ENCODE measurements around the gene NT5C.
A peak's percentile ranks its signal among the peaks of the same experiment; 100 is the strongest.

NT5C gene

GRCh38 chr17:75114552-75115314 is 16.8 kb downstream of the NT5C start:
- DNase-seq, result no peak

GRCh38 chr17:75113798-75114551 is 17.6 kb downstream of the NT5C start:
- peak; percentile 89 to 94 for DNase-seq

- no peak for DNase-seq
Measured at GRCh38 chr17:75111777-75112335, 19.7 kb downstream of the NT5C start.

- no peak for DNase-seq
Measured at GRCh38 chr17:75110234-75110937, 21.2 kb downstream of the NT5C start.

DNA sequence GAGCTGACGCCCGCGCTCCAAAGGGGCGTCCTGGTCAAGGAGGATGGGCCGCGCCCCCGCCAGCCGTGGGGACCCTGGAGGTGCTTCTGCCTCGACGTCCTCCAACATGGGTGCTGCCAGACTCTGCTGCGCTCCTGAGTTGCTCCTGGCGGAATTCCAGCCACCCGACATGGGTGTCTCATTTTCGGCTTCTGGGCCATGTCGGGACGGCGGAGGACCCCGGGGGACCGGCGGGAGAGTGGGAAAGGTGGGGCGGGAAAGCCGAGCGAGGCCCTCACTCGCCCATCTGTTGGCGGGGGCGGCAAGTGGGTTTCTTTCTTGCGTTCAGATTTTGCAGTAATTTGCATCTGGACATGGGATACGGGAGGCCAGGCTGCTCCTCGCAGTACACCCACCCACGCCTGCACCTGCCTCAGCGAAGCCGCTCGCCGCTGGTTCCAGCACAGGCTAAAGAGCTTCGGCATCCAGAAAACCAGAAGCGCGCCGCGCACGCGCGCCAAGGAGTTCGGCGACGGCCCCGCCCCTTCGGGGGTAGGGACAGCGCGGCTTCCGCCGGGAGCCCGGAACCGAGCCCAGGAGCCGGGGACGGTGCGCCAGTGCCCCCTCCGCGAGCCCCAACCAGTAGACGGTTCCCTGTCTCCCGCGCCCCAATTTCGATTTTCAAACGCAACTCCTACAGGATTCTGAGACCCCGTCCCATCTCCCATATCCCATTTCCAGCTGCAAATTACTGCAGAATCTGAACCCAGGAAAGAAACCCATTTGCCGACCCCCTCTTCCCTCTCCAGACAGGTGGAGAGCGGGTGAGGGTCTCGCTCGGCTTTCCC is 21.9 kb downstream of the NT5C start, which contains the start of gene ARMC7:
ARMC7 (plus strand) TSS at position 563 of the 827 bp plus-strand sequence. CDS start 320 bp downstream, outside the sequence.
- DNase-seq, result peak; percentile 88 to 94

- DNase-seq, result no peak
Measured at GRCh38 chr17:75109046-75109406, 22.5 kb downstream of the NT5C start.

GRCh38 chr17:75108193-75108592 is 23.3 kb downstream of the NT5C start:
- DNase-seq, result no peak

DNA sequence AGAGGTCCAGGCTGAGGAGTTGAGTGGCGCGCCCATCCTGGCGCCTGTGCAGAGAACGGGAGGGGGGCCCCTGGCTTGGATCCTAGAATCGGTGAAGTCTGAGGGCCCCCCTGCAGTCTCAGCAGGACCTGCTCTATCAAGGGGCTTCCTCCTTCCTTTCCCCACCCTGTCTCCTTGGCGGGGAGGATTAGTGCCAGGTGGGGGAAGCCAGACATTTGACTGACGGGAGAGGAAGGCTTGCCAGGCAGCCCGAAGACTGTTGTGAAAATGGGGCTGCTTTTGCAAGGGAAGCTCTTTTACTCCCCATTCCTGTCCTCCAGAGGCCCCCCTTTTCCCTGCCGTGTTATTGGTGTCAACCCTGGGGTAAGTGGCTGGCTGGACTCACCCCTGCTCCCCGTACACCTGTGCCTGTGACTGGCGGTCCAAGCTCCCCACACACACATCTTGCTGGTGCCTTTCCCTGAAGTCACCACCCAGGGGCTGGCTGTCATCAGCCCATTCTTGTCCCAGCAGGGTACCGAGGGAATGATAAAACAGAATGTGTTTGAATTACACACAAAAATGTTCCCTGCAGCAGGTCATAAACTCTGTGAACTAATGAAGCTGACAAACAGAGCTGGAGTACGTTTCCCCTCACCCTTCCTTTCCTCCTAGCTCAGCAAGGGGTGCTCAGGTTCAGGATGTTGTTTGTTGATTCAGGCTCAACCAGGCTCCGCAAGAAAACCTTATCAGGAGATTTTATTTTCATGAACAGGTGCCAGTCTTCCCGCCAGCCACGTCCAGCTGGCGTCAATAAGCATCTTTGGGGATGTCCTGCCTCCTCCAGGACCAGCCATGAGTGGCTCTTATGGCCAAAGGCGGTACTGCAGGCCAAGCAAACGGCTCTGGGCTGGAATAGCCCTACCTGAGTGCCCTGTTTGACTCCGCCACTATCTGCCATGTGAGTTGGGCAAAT is 26.1 kb downstream of the NT5C start:
- peak; percentile 79 to 87 for DNase-seq

- no peak for DNase-seq
Measured at GRCh38 chr17:75103601-75104554, 27.7 kb downstream of the NT5C start.

DNA sequence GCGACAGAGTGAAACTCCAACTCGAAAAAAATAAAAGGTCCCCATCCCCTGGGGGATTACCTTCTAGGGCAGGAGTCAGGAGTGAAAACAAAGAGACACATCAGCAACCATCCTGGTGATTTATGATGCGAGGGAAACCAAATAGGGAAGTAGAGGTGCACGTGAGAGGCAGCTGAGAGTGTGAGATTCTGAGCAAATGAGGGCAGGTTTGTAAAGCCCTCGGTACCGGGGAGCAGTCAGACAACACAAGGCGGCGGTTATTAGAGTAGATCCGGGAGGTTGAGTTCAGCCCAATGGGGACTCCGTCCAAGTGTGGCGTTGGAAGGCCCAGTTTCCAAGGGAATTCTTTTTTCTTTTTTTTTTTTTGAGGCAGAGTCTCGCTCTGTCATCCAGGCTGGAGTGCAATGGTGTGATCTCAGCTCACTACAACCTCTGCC is 29.1 kb downstream of the NT5C start:
- no peak for DNase-seq

- DNase-seq, result no peak
Measured at GRCh38 chr17:75099881-75100595, 31.5 kb downstream of the NT5C start.

GRCh38 chr17:75098861-75099260 is 32.7 kb downstream of the NT5C start:
- DNase-seq, result no peak

GRCh38 chr17:75097865-75098264 is 33.7 kb downstream of the NT5C start:
- DNase-seq, result no peak

DNA sequence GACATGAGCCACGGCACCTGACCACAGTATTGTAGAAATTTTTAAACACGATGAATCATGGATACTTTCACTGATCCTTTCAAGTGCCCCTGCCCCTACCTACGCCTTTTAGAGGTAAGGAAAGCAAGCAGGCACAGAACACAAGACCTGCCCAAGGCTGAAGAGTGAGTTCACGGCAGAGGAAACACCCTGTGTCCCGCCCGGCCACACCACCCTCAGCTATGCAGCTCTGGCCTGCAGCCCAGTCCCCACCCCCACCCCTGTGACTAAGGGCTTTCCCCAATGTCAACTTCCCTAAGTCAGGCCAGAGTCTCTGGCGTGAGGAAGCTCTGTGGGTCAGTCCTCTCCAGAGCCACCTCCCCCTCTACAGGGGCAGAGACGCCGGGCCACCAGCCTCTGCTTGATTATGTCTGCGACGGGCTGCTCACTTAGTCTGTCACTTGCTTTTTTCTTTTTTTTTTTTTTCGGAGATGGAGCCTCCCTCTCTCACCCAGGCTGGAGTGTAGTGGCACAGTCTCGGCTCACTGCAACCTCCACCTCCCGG is 35.4 kb downstream of the NT5C start:
- DNase-seq, result peak; percentile 58 to 83

DNA sequence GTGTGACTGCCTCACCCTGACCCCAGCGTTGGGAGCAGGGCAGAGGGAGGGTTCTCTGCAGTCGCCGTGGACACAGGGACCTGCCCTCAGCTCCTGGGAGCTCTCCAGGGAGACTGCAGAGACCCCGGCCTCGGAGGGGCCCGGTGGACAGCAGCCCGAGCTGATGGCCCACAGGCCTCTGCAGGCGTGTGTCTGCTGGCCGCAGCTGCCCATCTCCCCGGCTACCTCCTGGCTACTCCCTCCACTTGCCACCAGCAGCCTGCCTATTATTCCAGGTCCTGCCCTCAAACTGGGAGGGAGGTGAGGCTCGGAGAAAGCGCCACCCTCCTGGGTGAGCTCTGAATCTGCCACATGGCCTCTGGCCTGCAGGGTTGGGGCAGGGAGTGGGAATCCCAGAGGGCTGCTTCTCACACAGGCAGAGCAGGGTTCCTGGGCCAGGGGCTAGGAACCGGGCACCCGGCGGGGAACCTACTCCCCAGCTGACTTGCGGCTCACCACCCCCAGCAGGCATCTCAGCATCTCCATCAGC is 36.6 kb downstream of the NT5C start:
- DNase-seq, result no peak

DNA sequence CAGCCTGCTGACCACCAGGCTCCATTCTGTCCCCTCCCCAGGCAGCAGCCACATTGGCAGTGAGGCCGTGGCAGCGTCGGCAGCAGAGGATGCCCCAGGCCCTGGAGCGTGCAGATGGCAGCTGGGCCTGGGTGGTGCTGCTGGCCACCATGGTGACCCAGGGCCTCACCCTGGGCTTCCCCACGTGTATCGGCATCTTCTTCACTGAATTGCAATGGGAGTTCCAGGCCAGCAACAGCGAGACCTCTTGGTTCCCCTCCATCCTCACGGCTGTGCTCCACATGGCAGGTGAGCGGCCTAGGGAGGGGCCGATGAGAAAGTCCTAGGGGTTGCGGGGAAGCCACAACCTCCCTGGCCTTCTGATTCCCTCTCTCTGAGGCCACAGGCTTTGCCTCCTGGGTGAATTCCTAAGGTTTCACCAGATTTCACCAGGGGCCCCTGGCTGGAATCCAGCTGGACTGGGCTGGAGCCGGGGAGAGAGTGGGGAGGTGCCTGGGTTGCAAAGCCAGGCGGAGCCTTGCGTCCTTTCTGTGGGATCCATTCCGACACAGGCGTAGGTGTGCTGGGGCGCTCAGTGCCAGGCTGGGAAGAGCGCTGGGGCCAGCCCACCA is 37.9 kb downstream of the NT5C start:
- DNase-seq, result no peak

- DNase-seq, result no peak
Measured at GRCh38 chr17:75091855-75092327, 39.7 kb downstream of the NT5C start.

Data from SHP77 (cell line).